Measurements from ENCODE around the gene RAB9B. TPM values are rescaled to one million over a fixed set of nuclear protein-coding genes. Genes with fewer than 3 reads are reported as not detected.
"Not testable (repeated sequence)": the region's sequence is repeated elsewhere in the genome, so short reads cannot be mapped to it uniquely, and the experiment has no call there.

Gene RAB9B
- total and polyA plus RNA-seq, 4 experiments from 2014 or later, result 0.15 to 0.26 (median 0.23) TPM

- Histone ChIP-seq H3K9me3 (ENCODE audit: control insufficient read depth in 1 of 2, low read length in 2 of 2) (no peaks in the 10 kb centered on the region), H3K4me3 (ENCODE audit: low read length in 2 of 2) (no peak overlapping the region), H3K36me3 (ENCODE audit: insufficient read depth, low read length) (no peaks in the 10 kb centered on the region), H3K27me3 (ENCODE audit: insufficient read depth, low read length) (no peaks in the 10 kb centered on the region), H3K27ac (ENCODE audit: low read depth, low read length) (no peak overlapping the region), H3K4me1 (ENCODE audit: insufficient read depth, low read length) (peaks cover 5% of the 10 kb centered on the region)
- no peak for DNase-seq
- Mint-ChIP-seq H3K4me3 (no peak overlapping the region), H3K27ac (no peak overlapping the region), H3K9me3 (peaks cover 0 to 3% (median 0%) of the 10 kb centered on the region in 8 donors), H3K36me3 (no peaks in the 10 kb centered on the region), H3K4me1 (peaks cover 0 to 5% (median 2%) of the 10 kb centered on the region in 4 donors), H3K27me3 (peaks cover 3% of the 10 kb centered on the region in 2 donors)
- intact Hi-C loops (cut with micrococcal nuclease), result no loop called here
- ChIA-PET CTCF (ENCODE audit: partially characterized antibody) (interaction anchor here (0.8 to 1.5 kb wide), 2 partner anchors 16 to 295 kb away, joined by 3 to 6 read pairs; no protein-coding TSS in a partner anchor), POLR2A (ENCODE audit: partially characterized antibody) (no interaction called here)
These were observed 3.5 kb downstream of the RAB9B start for GRCh38 chrX:103828529-103828928.

- Histone ChIP-seq H3K4me3 (ENCODE audit: low read length in 2 of 2) (no peak overlapping the region), H3K36me3 (ENCODE audit: insufficient read depth, low read length) (no peaks in the 10 kb centered on the region), H3K9me3 (ENCODE audit: control insufficient read depth in 1 of 2, low read length in 2 of 2) (no peaks in the 10 kb centered on the region), H3K27ac (ENCODE audit: low read depth, low read length) (no peak overlapping the region), H3K4me1 (ENCODE audit: insufficient read depth, low read length) (no peaks in the 10 kb centered on the region), H3K27me3 (ENCODE audit: insufficient read depth, low read length) (no peaks in the 10 kb centered on the region)
- ChIA-PET CTCF (ENCODE audit: partially characterized antibody) (no interaction called here), POLR2A (ENCODE audit: partially characterized antibody) (no interaction called here)
- Mint-ChIP-seq H3K9me3 (no peaks in the 10 kb centered on the region), H3K27me3 (peaks cover 0 to 2% of the 10 kb centered on the region in 2 donors), H3K4me1 (no peaks in the 10 kb centered on the region), H3K4me3 (no peak overlapping the region), H3K27ac (no peak overlapping the region), H3K36me3 (no peaks in the 10 kb centered on the region)
- intact Hi-C loops (cut with micrococcal nuclease), result no loop called here
- no peak for DNase-seq
These were observed 6.2 kb downstream of the RAB9B start for GRCh38 chrX:103825881-103826280.

GRCh38 chrX:103823591-103823990 is 8.5 kb downstream of the RAB9B start:
- POLR2A ChIA-PET (ENCODE audit: partially characterized antibody), result no interaction called here

GRCh38 chrX:103820802-103821201 is 11.3 kb downstream of the RAB9B start:
- H3K27ac ChIP-seq (ENCODE audit: low read depth, low read length); H3K36me3 Mint-ChIP-seq; POLR2A ChIA-PET (ENCODE audit: partially characterized antibody); H3K4me1 Mint-ChIP-seq; H3K4me3 ChIP-seq (ENCODE audit: low read length in 2 of 2); H3K9me3 Mint-ChIP-seq; H3K4me3 Mint-ChIP-seq; H3K27me3 ChIP-seq (ENCODE audit: insufficient read depth, low read length); intact Hi-C loops (cut with micrococcal nuclease); H3K27ac Mint-ChIP-seq; H3K36me3 ChIP-seq (ENCODE audit: insufficient read depth, low read length); H3K27me3 Mint-ChIP-seq; H3K9me3 ChIP-seq (ENCODE audit: control insufficient read depth in 1 of 2, low read length in 2 of 2); DNase-seq; H3K4me1 ChIP-seq (ENCODE audit: insufficient read depth, low read length): not testable (repeated sequence)
- CTCF ChIA-PET (ENCODE audit: partially characterized antibody), result interaction anchor here (2.3 kb wide), 1 partner anchor 287 kb away, joined by 11 read pairs; no protein-coding TSS in a partner anchor

More at GRCh38 chrX:103823591-103823990, 8.5 kb downstream of the RAB9B start:
- H3K9me3 ChIP-seq (ENCODE audit: control insufficient read depth in 1 of 2, low read length in 2 of 2), result no peaks in the 10 kb centered on the region
- CTCF ChIA-PET (ENCODE audit: partially characterized antibody), result interaction anchor here (0.6 to 1.6 kb wide), 4 partner anchors 9 to 291 kb away, joined by 3 to 5 read pairs (median 4); partner anchors contain the start of genes MORF4L2 and RAB9B
- no peaks in the 10 kb centered on the region for H3K27me3 ChIP-seq (ENCODE audit: insufficient read depth, low read length)
- H3K4me1 ChIP-seq (ENCODE audit: insufficient read depth, low read length), result no peaks in the 10 kb centered on the region
- DNase-seq, result no peak
- no peak overlapping the region for H3K27ac ChIP-seq (ENCODE audit: low read depth, low read length)
- no peaks in the 10 kb centered on the region for H3K9me3 Mint-ChIP-seq
- no peaks in the 10 kb centered on the region for H3K36me3 Mint-ChIP-seq
- intact Hi-C loops (cut with micrococcal nuclease), result no loop called here
- H3K4me3 Mint-ChIP-seq, result no peak overlapping the region
- H3K4me3 ChIP-seq (ENCODE audit: low read length in 2 of 2), result no peak overlapping the region
- no peaks in the 10 kb centered on the region for H3K4me1 Mint-ChIP-seq
- no peaks in the 10 kb centered on the region for H3K36me3 ChIP-seq (ENCODE audit: insufficient read depth, low read length)
- no peak overlapping the region for H3K27ac Mint-ChIP-seq
- H3K27me3 Mint-ChIP-seq, result no peaks in the 10 kb centered on the region

GRCh38 chrX:103818842-103819619 is 13.0 kb downstream of the RAB9B start:
- Histone ChIP-seq H3K4me1 (ENCODE audit: insufficient read depth, low read length) (no peaks in the 10 kb centered on the region), H3K9me3 (ENCODE audit: control insufficient read depth in 1 of 2, low read length in 2 of 2) (no peaks in the 10 kb centered on the region), H3K27me3 (ENCODE audit: insufficient read depth, low read length) (no peaks in the 10 kb centered on the region), H3K27ac (ENCODE audit: low read depth, low read length) (no peak overlapping the region), H3K4me3 (ENCODE audit: low read length in 2 of 2) (no peak overlapping the region), H3K36me3 (ENCODE audit: insufficient read depth, low read length) (no peaks in the 10 kb centered on the region)
- H3K36me3 Mint-ChIP-seq, result no peaks in the 10 kb centered on the region
- H3K27ac Mint-ChIP-seq, result no peak overlapping the region
- no peak for DNase-seq
- POLR2A ChIA-PET (ENCODE audit: partially characterized antibody), result no interaction called here
- H3K9me3 Mint-ChIP-seq, result no peaks in the 10 kb centered on the region
- H3K27me3 Mint-ChIP-seq, result peaks cover 4 to 9% of the 10 kb centered on the region in 2 donors
- H3K4me1 Mint-ChIP-seq, result no peaks in the 10 kb centered on the region
- CTCF ChIA-PET (ENCODE audit: partially characterized antibody), result interaction anchor here (1.1 to 2.3 kb wide), 2 partner anchors 279 to 285 kb away, joined by 3 to 11 read pairs; no protein-coding TSS in a partner anchor
- no peak overlapping the region for H3K4me3 Mint-ChIP-seq
- intact Hi-C loops (cut with micrococcal nuclease), result no loop called here

- intact Hi-C loops (cut with micrococcal nuclease), result loop anchor here (1.0 kb wide), 1 partner anchor 128 kb away; no protein-coding TSS in a partner anchor
- Histone ChIP-seq H3K4me1 (ENCODE audit: insufficient read depth, low read length) (no peaks in the 10 kb centered on the region), H3K27me3 (ENCODE audit: insufficient read depth, low read length) (no peaks in the 10 kb centered on the region), H3K4me3 (ENCODE audit: low read length in 2 of 2) (no peak overlapping the region), H3K36me3 (ENCODE audit: insufficient read depth, low read length) (no peaks in the 10 kb centered on the region), H3K27ac (ENCODE audit: low read depth, low read length) (no peak overlapping the region), H3K9me3 (ENCODE audit: control insufficient read depth in 1 of 2, low read length in 2 of 2) (no peaks in the 10 kb centered on the region)
- peak; percentile 14 to 60 (median 54) for DNase-seq
- Mint-ChIP-seq H3K36me3 (no peaks in the 10 kb centered on the region), H3K4me3 (no peak overlapping the region), H3K27me3 (peaks cover 10% of the 10 kb centered on the region in 2 donors), H3K9me3 (no peaks in the 10 kb centered on the region), H3K4me1 (no peaks in the 10 kb centered on the region), H3K27ac (no peak overlapping the region)
- ChIA-PET POLR2A (ENCODE audit: partially characterized antibody) (no interaction called here), CTCF (ENCODE audit: partially characterized antibody) (interaction anchor here (2.5 kb wide), 1 partner anchor 284 kb away, joined by 11 read pairs; no protein-coding TSS in a partner anchor)
These were observed 14.6 kb downstream of the RAB9B start for GRCh38 chrX:103817502-103817901.

- intact Hi-C loops (cut with micrococcal nuclease), result loop anchor here (1.0 kb wide), 1 partner anchor 128 kb away; no protein-coding TSS in a partner anchor
- H3K9me3 ChIP-seq (ENCODE audit: control insufficient read depth in 1 of 2, low read length in 2 of 2); H3K9me3 Mint-ChIP-seq; POLR2A ChIA-PET (ENCODE audit: partially characterized antibody); H3K4me3 Mint-ChIP-seq; H3K36me3 Mint-ChIP-seq; H3K4me3 ChIP-seq (ENCODE audit: low read length in 2 of 2); H3K4me1 Mint-ChIP-seq; H3K27ac Mint-ChIP-seq; H3K4me1 ChIP-seq (ENCODE audit: insufficient read depth, low read length); H3K36me3 ChIP-seq (ENCODE audit: insufficient read depth, low read length); H3K27ac ChIP-seq (ENCODE audit: low read depth, low read length); H3K27me3 ChIP-seq (ENCODE audit: insufficient read depth, low read length): not testable (repeated sequence)
- CTCF ChIA-PET (ENCODE audit: partially characterized antibody), result interaction anchor here (2.5 kb wide), 1 partner anchor 284 kb away, joined by 11 read pairs; no protein-coding TSS in a partner anchor
- peaks cover 10% of the 10 kb centered on the region in 2 donors for H3K27me3 Mint-ChIP-seq
- peak in 2 of 5 donors; percentile 1 to 8 for DNase-seq
These were observed 15.0 kb downstream of the RAB9B start for GRCh38 chrX:103817101-103817500.

Measured in CD4-positive, alpha-beta memory T cell (primary cell).